Large intestine (tissue), 3 donors: ENCODE measurements around the gene LDB2. TPM values are rescaled to one million over a fixed set of nuclear protein-coding genes. Genes with fewer than 3 reads are reported as not detected.

Experiments used
- DNase-seq, 2 donors: peaks; one replicate each; pipeline versions ENCODE4 v3.0.0 to v3.0.0-alpha.2; 2013
- H3K27ac ChIP-seq: one replicate; pipeline ENCODE4 v1.5.1; 2013; ENCODE audit warnings: low read length
- H3K27me3 ChIP-seq: 2 replicates; pipeline ENCODE4 v1.6.1; 2013; ENCODE audit warnings: low read length; ENCODE audit not compliant: control insufficient read depth, insufficient read depth
- H3K36me3 ChIP-seq: 2 replicates; pipeline ENCODE4 v1.6.1; 2013; ENCODE audit warnings: low read length; ENCODE audit not compliant: control insufficient read depth, insufficient read depth
- H3K4me1 ChIP-seq: one replicate; pipeline ENCODE4 v1.6.1; 2013; ENCODE audit warnings: low read length; ENCODE audit not compliant: control insufficient read depth, insufficient read depth
- H3K4me3 ChIP-seq: one replicate; pipeline ENCODE4 v1.5.1; 2013; ENCODE audit warnings: low read length
- H3K9me3 ChIP-seq: one replicate; pipeline ENCODE4 v1.6.1; 2013; ENCODE audit warnings: mild to moderate bottlenecking, low read depth, low read length, moderate library complexity; ENCODE audit not compliant: control insufficient read depth
- WGBS: methylation state at CpG from one replicate; pipeline ENCODE4 v1.1.5; 2013; ENCODE audit warnings: low lambda C conversion rate; ENCODE audit not compliant: insufficient coverage; 5-methylcytosine and 5-hydroxymethylcytosine counted together
- polyA plus RNA-seq: library from polyadenylated mRNA; unstranded; fragments of 120-200 nt; gene quantifications from one replicate; pipeline ENCODE4 v1.2.1, GENCODE V29; 2013

LDB2 gene
- polyA plus RNA-seq, 1 donor: 17.2 TPM

GRCh38 chr4:16887887-16888286 lies 10.6 kb downstream of the LDB2 start:
- H3K27ac ChIP-seq: no peak overlapping the region
- no peaks in the 10 kb centered on the region for H3K4me1 ChIP-seq
- H3K4me3 ChIP-seq: no peak overlapping the region
- no peak for DNase-seq
- H3K9me3 ChIP-seq: no peaks in the 10 kb centered on the region
- no peaks in the 10 kb centered on the region for H3K36me3 ChIP-seq
- H3K27me3 ChIP-seq: no peaks in the 10 kb centered on the region
- no CpG with 5 or more reads among the region's 4 CpGs for WGBS

- H3K4me1 ChIP-seq: no peaks in the 10 kb centered on the region
- no peak overlapping the region for H3K27ac ChIP-seq
- H3K9me3 ChIP-seq: no peaks in the 10 kb centered on the region
- no peaks in the 10 kb centered on the region for H3K27me3 ChIP-seq
- 93% methylated on average over 3 of the region's 8 CpGs for WGBS
- DNase-seq: no peak
- no peaks in the 10 kb centered on the region for H3K36me3 ChIP-seq
- no peak overlapping the region for H3K4me3 ChIP-seq
Measured at GRCh38 chr4:16884673-16885460, 13.6 kb downstream of the LDB2 start.

GRCh38 chr4:16883806-16884205 lies 14.6 kb downstream of the LDB2 start:
- no peak for DNase-seq
- H3K36me3 ChIP-seq: no peaks in the 10 kb centered on the region
- H3K27ac ChIP-seq: no peak overlapping the region
- H3K9me3 ChIP-seq: no peaks in the 10 kb centered on the region
- H3K4me1 ChIP-seq: no peaks in the 10 kb centered on the region
- WGBS: 100% methylated on average over 1 of the region's 4 CpGs
- no peaks in the 10 kb centered on the region for H3K27me3 ChIP-seq
- no peak overlapping the region for H3K4me3 ChIP-seq

GRCh38 chr4:16881151-16881884 lies 17.1 kb downstream of the LDB2 start:
- Histone ChIP-seq H3K4me1 (no peaks in the 10 kb centered on the region), H3K4me3 (no peak overlapping the region), H3K27me3 (no peaks in the 10 kb centered on the region), H3K36me3 (no peaks in the 10 kb centered on the region), H3K27ac (no peak overlapping the region), H3K9me3 (no peaks in the 10 kb centered on the region)
- 90% methylated on average over 2 of the region's 7 CpGs for WGBS
- DNase-seq: no peak

GRCh38 chr4:16875487-16875886 lies 23.0 kb downstream of the LDB2 start:
- H3K36me3 ChIP-seq: no peaks in the 10 kb centered on the region
- H3K27ac ChIP-seq: no peak overlapping the region
- no peak overlapping the region for H3K4me3 ChIP-seq
- no peaks in the 10 kb centered on the region for H3K4me1 ChIP-seq
- H3K9me3 ChIP-seq: no peaks in the 10 kb centered on the region
- 100% methylated on average over 1 of the region's 5 CpGs for WGBS
- H3K27me3 ChIP-seq: no peaks in the 10 kb centered on the region
- DNase-seq: no peak

GRCh38 chr4:16869594-16870245 lies 28.7 kb downstream of the LDB2 start:
- H3K27me3 ChIP-seq: no peaks in the 10 kb centered on the region
- WGBS: 100% methylated on average over 2 of the region's 12 CpGs
- no peaks in the 10 kb centered on the region for H3K9me3 ChIP-seq
- H3K4me3 ChIP-seq: no peak overlapping the region
- H3K36me3 ChIP-seq: no peaks in the 10 kb centered on the region
- H3K27ac ChIP-seq: no peak overlapping the region
- no peaks in the 10 kb centered on the region for H3K4me1 ChIP-seq
- DNase-seq: no peak

- no peaks in the 10 kb centered on the region for H3K27me3 ChIP-seq
- no peaks in the 10 kb centered on the region for H3K4me1 ChIP-seq
- no peak overlapping the region for H3K4me3 ChIP-seq
- H3K27ac ChIP-seq: no peak overlapping the region
- DNase-seq: no peak
- H3K9me3 ChIP-seq: no peaks in the 10 kb centered on the region
- WGBS: 91% methylated on average over 5 of the region's 5 CpGs
- H3K36me3 ChIP-seq: no peaks in the 10 kb centered on the region
Measured at GRCh38 chr4:16868674-16869073, 29.8 kb downstream of the LDB2 start.

- DNase-seq: no peak
- no CpG with 5 or more reads among the region's 2 CpGs for WGBS
- Histone ChIP-seq H3K27me3 (no peaks in the 10 kb centered on the region), H3K4me3 (no peak overlapping the region), H3K9me3 (no peaks in the 10 kb centered on the region), H3K36me3 (no peaks in the 10 kb centered on the region), H3K27ac (no peak overlapping the region), H3K4me1 (no peaks in the 10 kb centered on the region)
Measured at GRCh38 chr4:16867827-16868226, 30.6 kb downstream of the LDB2 start.

GRCh38 chr4:16866974-16867373 lies 31.5 kb downstream of the LDB2 start:
- H3K4me1 ChIP-seq: no peaks in the 10 kb centered on the region
- no peak overlapping the region for H3K27ac ChIP-seq
- H3K9me3 ChIP-seq: no peaks in the 10 kb centered on the region
- H3K27me3 ChIP-seq: no peaks in the 10 kb centered on the region
- H3K4me3 ChIP-seq: no peak overlapping the region
- no CpG with 5 or more reads among the region's 3 CpGs for WGBS
- no peak for DNase-seq
- no peaks in the 10 kb centered on the region for H3K36me3 ChIP-seq

- Histone ChIP-seq H3K36me3 (no peaks in the 10 kb centered on the region), H3K9me3 (no peaks in the 10 kb centered on the region), H3K27ac (no peak overlapping the region), H3K4me3 (no peak overlapping the region), H3K27me3 (no peaks in the 10 kb centered on the region), H3K4me1 (no peaks in the 10 kb centered on the region)
- DNase-seq: no peak
- WGBS: 71% methylated on average over 1 of the region's 4 CpGs
Measured at GRCh38 chr4:16865897-16866283, 32.6 kb downstream of the LDB2 start.
